Hippocampal formation (tissue), 2 donors: ENCODE data around the gene IL22RA2.
A peak's percentile ranks its signal among the peaks of the same experiment; 100 is the strongest.
"Not testable (repeated sequence)": the region's sequence is repeated elsewhere in the genome, so short reads cannot be mapped to it uniquely, and the experiment has no call there.

Source experiments
- DNase-seq, 2 donors: peaks; one replicate each; lab custom pipeline; 2025; lab: John Stamatoyannopoulos, UW

The IL22RA2 gene

DNA sequence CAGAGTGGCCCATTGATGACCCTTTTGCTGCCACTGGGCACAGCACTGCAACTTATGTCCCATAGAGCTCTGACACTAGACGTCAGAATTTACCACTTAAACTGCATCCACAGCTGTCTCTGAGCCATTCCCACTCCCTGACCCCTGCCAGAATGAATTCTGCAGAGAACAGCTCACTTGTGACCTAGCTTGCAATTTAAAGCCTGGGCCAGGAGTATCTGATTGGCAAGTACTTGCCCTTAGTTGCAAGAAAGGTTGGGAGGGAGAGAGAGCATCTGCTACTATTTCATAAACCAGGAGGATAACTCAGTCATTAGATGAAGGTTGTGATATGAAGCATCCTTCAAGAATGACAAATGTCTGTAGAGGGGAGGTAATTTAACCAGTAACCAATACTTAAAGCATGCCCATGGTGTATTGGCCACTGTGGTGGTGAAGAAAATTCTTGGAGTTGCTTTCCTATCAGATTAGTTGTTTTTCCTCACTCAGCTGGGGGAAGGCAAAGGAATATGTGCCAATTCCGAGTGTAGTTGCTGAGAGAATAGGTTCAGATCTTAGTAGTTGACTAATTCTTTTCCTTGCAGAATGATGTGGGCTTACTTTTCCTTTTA, 46.5 kb downstream of the IL22RA2 start:
- no peak for DNase-seq

DNA sequence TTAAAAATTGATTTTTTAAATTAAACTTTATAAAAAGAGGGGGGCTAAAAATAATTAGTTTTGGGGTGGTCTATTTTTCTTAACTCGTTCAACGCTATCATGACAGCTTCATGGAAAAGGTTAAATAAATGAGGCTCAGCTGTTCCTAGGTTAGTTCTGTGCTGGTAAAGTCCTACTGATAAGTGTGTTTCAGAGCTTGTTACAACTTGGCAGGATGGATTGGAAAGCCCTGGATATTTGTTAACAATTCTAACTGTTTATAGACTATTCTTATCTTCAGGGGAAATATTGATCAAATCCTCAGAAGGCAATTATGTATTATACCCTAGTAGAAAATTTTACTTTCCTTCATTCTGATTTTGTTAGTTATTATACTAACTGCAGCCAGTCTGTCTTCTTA, 50.4 kb downstream of the IL22RA2 start:
- DNase-seq: no peak

DNA sequence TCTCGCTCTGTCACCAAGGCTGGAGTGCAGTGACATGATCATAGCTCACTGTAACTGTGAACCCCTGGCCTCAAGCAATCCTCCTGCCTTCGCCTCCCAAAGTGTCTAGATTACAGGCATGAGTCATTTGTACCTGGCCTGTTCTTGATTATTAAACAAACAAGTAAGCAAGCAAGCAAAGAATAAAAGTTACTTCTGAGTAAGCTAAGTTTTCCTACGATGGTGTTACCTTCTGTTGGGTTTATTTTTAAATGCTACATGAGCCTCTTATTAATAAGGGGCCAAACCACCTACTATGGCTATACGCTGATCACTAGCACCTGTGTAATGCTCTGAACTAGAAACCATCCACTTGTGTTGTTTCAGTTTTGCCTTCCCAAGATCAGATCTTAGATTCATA, 50.8 kb downstream of the IL22RA2 start:
- no peak for DNase-seq

DNA sequence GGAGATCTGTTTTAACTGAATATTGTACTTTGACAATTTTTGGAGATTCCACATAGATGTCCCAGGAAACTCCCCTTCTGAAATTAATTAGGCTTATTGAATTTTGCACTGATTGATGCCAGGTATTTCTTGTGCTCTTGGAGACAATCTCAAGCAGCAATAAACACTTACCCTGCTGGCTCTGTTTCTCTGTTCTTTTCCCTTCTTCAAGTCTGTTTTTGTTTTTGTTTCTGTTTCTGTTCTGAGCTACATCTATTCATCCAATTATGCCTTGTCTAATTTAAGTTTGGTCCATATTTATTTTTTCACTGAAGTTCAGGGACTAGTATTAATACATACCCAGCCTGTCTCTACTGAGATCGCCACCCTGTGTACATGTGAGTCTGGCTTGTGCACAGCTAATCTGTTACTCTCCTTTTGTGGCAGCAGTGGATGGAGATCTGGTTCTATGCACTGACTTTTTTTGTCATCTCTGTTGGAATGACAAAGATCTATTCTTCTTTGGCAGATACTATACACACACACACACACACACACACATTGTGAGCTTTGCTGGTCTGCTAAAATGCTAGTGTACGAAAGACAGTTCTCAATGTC, 51.9 kb downstream of the IL22RA2 start:
- DNase-seq: no peak

DNA sequence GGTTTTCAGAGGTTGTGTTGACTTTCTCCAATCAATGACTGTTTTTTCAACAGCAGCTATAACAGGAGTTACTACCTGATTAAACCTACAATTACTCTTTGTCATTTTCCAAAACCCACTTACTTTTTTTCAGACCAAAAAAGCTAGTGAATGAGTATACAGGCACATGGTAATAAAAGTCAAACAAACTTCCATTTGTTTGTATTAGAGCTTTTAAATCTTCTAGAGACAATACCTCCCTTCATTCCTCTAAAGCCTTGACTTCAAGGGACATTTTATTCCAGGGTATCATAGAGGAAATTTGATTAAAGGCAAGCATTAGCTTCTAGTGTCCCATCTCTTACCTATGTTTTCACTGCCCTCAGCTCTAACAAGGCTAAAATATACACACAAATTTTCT, 52.7 kb downstream of the IL22RA2 start:
- no peak for DNase-seq

DNA sequence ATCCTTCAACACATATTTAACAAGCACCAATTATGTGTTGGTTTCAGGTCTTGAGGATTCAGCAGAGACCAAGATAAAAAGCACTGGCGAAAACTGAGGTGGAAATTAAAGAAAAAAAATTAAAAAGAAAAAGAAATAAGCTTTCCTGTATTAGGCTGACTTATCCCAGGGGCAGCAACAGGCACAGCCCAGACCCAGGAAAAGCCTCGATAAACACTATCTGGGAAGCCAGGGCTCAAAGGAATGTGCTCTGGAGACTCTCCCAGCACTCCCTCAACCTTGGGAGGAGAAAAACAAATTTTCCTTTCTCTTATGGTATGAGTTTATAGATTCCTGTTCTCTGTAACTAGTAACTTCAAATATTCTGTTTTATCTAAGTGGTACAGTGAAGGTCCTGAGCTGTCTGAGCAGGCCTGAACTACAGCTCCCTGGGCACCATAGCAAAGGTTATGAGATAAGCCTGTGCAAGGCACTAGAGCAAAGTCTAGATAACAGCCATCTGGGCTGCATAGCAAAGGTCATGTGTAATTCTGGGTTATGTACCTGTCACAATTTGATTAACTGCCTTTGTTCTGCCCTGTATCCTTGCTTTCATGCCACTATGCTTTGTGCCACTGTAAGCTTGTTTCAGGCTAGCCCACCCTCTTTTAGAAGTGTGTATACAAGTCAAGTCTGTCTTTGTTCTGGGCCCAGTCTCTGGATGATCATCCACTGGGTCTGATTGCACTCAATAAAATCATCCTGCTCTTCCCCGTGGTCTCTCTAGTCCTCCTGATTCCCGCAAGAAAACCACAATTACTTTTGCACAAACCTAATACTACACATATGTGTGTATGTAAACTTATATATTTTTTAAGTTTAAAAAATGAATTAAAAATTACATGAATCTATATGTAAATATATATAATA, 54.0 kb downstream of the IL22RA2 start:
- no peak for DNase-seq

DNA sequence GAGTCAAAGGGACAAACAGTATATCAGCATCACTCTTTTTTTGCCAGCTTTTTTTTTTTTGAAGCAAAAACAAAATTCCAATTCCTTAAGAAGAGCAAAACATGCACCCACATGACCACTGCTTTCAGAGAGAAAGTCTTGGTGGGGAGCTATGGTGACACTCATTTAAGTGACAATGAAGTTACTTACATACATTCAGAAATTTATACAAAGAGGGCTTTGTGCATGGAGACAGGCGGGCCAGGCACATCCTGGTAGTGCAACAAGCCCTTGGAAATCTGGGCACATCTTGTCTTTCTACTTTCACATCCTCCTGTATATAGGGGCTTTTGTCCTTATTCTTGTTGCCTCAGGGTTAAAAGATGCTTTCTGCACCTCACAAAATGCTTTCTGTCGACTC, 55.9 kb downstream of the IL22RA2 start:
- DNase-seq: peak; percentile 11 to 34

DNA sequence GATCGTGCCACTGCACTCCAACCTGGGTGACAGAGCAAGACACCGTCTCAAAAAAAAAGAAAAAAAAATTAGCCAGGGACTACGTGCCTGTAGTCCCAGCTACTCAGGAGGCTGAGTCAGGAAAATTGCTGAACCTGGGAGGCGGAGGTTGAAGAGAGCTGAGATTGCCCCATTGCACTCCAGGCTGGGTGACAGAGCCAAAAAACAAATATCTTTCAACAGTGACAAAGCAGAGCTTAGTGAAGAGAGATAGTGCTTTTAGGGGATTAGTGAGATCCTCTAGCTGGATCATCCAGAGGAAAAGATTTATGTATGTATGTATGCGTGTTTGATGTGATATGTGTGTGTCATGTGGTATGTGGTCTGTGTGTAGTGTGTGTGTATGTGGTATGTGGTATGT, 56.6 kb downstream of the IL22RA2 start:
- DNase-seq: no peak

DNA sequence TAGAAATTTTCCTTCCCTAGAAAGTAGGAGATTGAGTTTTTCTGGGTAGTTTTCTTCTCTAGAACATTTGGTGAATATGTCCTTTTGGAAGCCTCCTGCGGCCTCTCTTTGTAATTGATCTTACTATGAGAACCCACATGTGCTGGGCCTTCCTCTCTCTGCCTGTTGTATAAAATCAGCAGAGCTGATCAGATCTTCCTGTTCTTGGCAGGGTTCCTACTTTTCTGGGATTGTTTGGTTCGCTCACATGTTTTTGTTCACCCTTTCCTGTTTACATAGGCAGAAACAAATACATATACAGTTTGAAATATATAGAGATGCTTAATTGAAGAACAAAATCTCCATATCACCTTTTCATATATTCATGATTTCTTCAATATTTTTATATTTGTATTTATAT, 57.8 kb downstream of the IL22RA2 start:
- DNase-seq: no peak

DNA sequence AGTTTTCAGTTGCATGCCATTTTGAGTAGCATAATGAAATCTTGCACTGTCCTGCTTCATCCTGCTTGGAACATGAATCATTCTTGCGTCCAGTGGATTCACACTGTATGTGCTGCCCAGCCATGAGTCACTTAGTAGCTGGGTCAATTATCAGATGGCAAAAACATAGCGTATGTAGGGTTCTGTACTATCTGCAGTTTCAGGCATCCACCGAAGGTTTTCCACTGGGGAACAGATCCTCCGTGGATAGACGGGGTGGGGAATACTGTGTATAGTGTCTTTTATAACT, 61.4 kb downstream of the IL22RA2 start:
- DNase-seq: no peak

DNA sequence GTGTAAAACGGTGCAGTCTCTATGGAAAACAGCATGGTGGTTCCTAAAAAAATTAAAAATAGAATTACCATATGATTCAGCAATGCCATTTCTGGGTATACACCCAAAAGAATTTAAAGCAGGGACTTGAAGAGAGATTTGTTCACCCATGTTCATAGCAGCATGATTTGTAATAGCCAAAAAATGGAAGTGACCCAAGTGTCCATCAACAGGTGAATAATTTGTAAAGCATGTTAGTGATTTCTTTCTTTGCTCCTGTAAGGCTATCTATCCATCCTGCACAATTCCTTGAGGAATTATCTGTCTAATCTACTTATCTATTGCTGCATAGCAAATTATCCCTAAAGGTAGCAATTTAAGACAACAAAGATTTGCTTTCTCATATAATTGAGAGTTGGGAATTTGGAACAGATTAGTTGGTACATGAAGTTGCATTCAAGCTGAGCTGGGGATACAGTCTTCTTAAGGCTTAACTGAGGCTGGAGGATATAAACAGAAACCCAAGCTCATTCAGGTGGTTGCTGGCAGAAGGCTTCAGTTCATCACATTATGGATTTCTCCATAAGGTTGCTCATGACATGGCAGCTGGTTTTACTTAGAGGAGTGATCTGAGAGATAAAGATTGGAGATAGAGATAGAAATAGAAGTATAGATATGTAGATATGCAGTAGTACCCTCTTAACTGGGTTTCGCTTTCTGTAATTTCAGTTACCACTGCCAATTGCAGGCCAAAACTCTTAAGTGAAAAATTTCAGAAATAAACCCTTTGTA, 62.0 kb downstream of the IL22RA2 start:
- DNase-seq: no peak

DNA sequence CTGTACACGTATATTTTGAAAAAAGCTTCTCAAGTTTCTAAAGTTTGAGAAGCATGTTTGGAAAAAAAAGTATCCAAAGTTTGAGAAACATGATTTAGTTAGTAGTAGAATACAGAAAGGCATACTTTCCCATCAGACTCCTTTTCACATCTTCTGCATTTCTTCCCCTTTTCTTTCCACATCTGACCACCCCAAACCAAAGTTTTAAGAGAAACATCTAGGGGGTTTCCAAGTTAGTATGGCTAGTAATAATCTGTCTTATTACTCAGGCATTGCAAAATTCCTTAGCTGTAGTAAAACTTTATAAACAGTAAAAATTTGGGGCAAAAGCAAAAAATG, 65.7 kb downstream of the IL22RA2 start:
- no peak for DNase-seq

DNA sequence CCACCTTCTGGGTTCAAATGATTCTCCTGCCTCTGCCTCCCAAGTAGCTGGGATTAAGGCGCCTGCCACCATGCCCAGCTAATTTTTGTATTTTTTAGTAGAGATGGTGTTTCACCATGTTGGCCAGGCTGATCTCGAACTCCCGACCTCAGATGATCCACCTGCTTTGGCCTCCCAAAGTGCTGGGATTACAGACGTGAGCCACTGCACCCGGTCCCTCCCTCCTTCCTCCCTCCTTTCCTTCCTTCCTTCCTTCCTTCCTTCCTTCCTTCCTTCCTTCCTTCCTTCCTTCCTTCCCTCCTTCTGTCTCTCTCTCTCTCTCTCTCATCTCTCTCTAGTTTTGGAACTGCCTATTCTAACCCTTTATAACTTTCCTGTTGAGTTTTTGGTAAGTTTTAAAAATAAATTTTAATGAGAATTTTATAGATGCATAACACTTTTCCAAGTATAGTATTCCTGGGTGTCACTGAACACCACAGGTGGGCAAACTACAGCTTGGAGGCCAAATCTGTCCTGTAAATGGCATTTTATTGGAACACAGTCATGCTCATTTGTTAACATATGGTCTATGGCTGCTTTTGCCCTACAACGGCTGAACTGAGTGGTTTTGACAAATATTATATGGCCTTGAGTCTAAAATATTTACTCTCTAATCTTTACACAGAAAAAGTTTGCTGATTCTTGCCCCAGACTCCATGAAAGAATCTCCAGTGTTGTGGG, 66.2 kb downstream of the IL22RA2 start:
- DNase-seq: not testable (repeated sequence)

DNA sequence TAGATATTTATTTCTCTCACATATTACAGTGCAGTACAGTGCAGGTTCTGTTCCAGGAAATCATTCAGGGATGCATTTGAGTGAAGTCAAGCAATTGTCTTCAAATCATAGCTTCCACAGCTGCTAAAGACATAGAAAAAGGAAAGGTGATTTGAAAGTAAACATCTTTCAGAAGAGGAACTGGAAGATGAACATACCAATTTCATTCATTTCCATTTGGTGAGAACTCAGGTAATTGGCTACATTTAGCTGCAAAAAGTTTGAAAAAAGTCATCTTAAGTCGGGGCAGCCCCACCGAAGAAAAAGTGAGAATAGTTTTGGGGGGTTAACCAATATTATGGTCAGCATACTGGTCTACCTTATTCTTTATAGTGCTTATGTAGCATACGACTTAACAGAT, 67.3 kb downstream of the IL22RA2 start:
- DNase-seq: no peak

DNA sequence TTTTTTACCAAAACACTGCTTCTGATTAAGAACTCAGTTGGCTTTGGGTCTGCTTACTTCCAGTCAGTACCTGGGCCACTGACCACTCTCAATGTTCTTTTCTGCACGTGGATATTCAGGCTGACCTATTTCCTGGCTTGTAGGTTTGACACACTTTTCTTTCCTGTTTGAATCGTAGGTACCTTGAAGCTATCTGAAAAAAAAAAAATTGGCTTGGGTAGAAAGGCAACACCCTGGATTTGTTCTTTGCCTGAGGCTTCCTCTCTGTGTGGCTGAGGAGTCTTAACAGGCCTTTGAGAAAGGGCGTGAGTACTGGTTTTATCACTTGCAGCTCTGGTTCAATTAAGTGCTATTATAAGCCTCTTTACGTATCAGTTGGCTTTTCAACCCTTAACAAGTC, 68.1 kb downstream of the IL22RA2 start:
- DNase-seq: no peak

DNA sequence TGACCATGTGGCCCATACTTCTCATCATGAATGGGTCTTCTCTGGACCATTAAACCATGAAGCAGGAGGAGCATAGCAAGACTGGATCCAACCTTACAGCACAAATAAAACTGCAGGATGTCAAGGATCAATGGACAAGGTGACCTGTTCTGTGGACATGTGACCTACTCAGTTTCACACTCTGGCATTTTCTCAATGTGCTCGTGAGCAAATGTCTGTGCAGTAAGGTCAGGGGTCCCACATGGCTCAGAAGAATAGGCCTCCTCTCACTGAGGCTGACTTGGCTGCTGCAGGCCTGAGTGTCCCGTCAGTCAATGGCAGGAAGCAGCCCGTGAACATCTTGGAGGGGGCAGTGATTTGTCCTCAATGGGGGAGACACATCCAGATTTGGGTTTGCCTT, 68.5 kb downstream of the IL22RA2 start:
- no peak for DNase-seq

DNA sequence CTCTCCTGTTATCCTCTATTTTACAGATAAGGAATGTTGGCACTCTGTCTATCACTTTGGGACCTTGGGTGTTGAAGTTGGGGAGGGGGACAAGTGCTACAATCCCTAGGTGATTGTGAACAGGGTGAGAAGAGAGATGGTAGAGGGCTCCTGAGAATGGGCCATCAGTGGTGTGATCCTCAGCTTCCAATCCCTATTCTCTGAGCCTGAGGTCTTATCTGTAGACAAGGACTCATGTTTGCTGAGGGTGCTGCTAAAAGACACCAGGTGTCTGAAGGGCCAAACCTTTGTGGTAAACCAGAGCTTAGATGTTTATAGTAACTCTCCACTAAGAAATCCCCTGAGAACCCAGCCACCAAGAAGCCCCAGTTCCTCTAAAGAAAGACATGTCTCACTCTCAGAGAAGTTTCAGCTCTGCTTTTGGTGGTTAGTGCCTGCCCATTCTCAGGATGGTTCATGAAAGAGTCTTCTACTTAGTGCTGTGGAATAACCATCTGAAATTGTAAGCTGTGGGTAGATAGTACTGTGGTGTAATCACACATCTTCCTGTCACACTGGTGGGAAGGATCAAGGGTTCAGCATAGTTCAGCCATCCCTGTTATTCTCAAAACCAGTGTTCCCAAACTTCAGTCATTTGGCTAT, 70.5 kb downstream of the IL22RA2 start:
- DNase-seq: no peak

DNA sequence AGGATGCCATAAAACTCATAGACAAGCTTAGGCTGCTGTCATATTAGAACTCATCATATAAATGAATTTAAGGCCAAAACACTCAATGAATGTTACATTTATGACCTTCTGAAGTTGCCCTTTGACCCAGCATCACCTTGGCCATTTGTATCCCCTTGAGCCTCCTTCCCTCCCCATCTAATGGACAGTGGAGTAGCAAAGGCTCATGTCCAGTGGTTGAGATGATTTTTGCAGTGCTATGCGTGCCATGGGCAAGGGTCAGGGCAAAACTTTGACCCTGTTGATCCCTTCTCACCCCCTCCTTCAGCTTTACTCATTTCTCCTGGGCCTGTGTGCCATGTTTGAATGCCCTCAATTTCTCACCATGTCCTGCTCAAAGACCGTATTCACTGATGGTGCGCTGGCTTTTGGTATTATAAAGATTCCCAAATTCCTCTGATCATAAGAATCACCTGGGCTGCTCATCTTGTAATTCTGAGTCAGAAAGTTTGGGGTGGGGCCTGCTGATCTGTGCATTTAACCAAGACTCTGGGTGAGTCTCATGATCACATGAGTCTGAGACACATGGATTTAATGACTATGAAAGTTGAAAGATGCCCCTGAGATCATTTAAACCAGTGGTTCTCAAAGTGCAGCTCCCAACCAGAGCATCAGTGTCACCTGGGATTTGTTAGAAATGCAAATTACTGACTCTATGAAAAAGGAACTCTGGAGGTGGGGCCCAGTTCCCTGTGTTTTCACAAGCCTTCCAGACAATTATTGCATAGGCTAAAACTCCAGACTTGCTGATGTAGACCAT, 71.2 kb downstream of the IL22RA2 start:
- DNase-seq: no peak

DNA sequence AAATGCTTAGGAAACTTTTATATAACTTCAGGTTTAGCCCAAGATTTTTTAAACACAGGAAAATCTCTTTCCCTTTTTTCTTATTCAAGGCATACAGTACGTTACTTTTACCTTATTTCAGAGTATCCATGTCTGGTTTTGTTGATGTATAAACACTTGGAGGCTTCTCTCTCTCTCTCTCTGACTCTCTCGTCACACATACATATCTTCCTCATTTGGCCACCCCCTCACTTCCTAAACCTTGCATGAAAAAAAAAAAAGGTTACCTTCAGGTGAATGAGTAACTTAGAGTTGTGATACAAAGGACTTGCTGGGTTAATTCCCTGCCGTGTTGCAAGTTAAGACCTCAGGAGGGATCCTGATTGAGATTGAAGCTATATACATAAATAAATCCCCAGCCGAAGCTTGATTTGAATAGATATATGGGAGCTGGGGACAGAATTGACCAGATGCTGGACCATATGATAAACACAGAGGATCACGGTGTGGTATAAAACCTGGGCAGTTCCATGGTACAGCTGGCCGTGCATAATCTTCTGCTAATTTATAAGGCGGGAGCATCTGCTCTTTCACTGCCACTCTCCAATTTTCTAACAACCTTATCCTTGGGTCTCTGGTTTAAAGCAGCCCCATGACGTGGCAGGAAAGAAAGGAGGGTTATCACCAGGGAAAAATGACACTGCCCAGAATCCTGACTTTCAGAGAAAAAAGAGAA, 73.6 kb downstream of the IL22RA2 start:
- no peak for DNase-seq

DNA sequence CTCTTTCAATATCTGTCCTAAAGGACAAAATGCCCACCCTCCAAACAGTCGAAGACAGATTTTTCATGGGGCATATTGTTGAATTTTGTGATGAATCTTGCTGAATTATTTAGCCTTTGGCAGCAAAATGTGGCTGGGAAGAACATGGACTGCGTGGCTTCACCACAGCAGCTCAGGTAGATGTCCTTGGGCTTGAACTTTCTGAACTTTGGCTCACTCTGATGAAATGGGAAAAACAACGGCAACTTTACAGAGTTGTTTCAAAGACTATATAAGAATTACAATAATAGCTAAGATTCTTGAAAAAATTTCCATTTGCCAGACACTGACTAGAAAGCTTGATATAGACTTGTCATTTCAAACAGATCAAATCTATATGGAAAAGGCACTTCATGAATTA, 75.9 kb downstream of the IL22RA2 start:
- no peak for DNase-seq
